HepG2 (cell line): ENCODE data around the gene NPBWR2. TPM values are rescaled to one million over a fixed set of nuclear protein-coding genes. Genes with fewer than 3 reads are reported as not detected.

ENCODE experiments used
- ATAC-seq: fragments of 200-7000 bp; cut with Tn5 transposase; 3 replicates; pipeline ENCODE4 v1.9.1; 2020; ENCODE audit warnings: mild to moderate bottlenecking, moderate library complexity
- BruUV-seq: library from RNA; stranded (reverse); fragments of 400-500 nt; replicated peaks from 2 replicates; lab custom pipeline; 2021; lab: Mats Ljungman, UMichigan
- CTCF ChIA-PET: fragments of 300-600 bp; formaldehyde crosslinking; extraction: SDS; loops from one replicate; lab custom pipeline; 2021; ENCODE audit warnings: low total read pairs, inconsistent platforms, low intra/inter-chr PET ratio; lab: Yijun Ruan, JAX
- POLR2A ChIA-PET: fragments of 350-600 bp; sonication (Branson Sonifier 250); formaldehyde crosslinking; loops from one replicate; lab custom pipeline; 2020; ENCODE audit warnings: antibody characterized with exemption, inconsistent platforms; lab: Yijun Ruan, JAX
- DNase-seq: peaks from one replicate; pipeline ENCODE4 v3.0.0-alpha.2; 2015; ENCODE audit warnings: low spot score
- FAIRE-seq: peaks from 3 replicates; lab custom pipeline; 2011; peaks lifted over from hg19 to GRCh38; lab: Jason Lieb, UNC
- H2AFZ ChIP-seq: one replicate; pipeline ENCODE4 v1.6.1; 2011; ENCODE audit warnings: low read length, inconsistent platforms
- H3K27ac ChIP-seq: fragments of 300-600 bp; 3 replicates; pipeline ENCODE4 v1.8.0; 2011; ENCODE audit warnings: mixed run types, mild to moderate bottlenecking, mixed read lengths, low read length, inconsistent platforms; ENCODE audit not compliant: insufficient read depth; ENCODE audit errors: extremely low read length
- H3K27me3 ChIP-seq, 2 experiments: fragments of 200-600 bp in 1 of 2; 2 replicates in 1 of 2; 3 replicates in 1 of 2; pipeline versions ENCODE4 v1.6.0 to v1.8.0; 2011; ENCODE audit warnings: low read length in 2 of 2, mild to moderate bottlenecking in 2 of 2, moderate library complexity in 2 of 2, inconsistent platforms in 1 of 2; ENCODE audit not compliant: insufficient read depth in 2 of 2, control insufficient read depth in 1 of 2
- H3K36me3 ChIP-seq, 2 experiments: fragments of 200-600 bp in 1 of 2; replicated peaks in 1 of 2; 2 replicates in 1 of 2; 3 replicates in 1 of 2; pipeline versions ENCODE4 v1.5.1 to v1.8.0; 2011; ENCODE audit warnings: low read length in 2 of 2, inconsistent platforms in 1 of 2; ENCODE audit not compliant: insufficient read depth in 2 of 2, control insufficient read depth in 1 of 2
- H3K4me1 ChIP-seq: 2 replicates; pipeline ENCODE4 v1.5.1; 2012; ENCODE audit warnings: low read length, inconsistent platforms; ENCODE audit not compliant: insufficient read depth
- H3K4me2 ChIP-seq: 2 replicates; pipeline ENCODE4 v1.6.0; 2011; ENCODE audit warnings: low read depth, low read length, inconsistent platforms
- H3K4me3 ChIP-seq, 3 experiments: fragments of 200-600 bp in 1 of 3; sonication (generic), shearing (Covaris generic) in 1 of 3; replicated peaks in 1 of 3; 2 replicates each; pipeline ENCODE4 v1.5.1; 2011 to 2016; ENCODE audit warnings: low read length in 3 of 3, inconsistent platforms in 2 of 3, low read depth in 2 of 3, mild to moderate bottlenecking in 2 of 3, control low read depth in 1 of 3, mixed read lengths in 1 of 3; ENCODE audit not compliant: insufficient read depth in 1 of 3
- H3K79me2 ChIP-seq: one replicate; pipeline ENCODE4 v1.6.1; 2011; ENCODE audit warnings: low read length, inconsistent platforms; ENCODE audit not compliant: insufficient read depth
- H3K9ac ChIP-seq: 2 replicates; pipeline ENCODE4 v1.6.0; 2011; ENCODE audit warnings: mild to moderate bottlenecking, low read depth, low read length, inconsistent platforms; ENCODE audit not compliant: insufficient read depth
- H3K9me3 ChIP-seq: 2 replicates; pipeline ENCODE4 v1.5.1; 2012; ENCODE audit warnings: mild to moderate bottlenecking, low read length
- H4K20me1 ChIP-seq: 2 replicates; pipeline ENCODE4 v1.6.0; 2011; ENCODE audit warnings: inconsistent platforms, mild to moderate bottlenecking, low read length, moderate library complexity; ENCODE audit not compliant: insufficient read depth
- AKNA ChIP-seq: sonication (generic); formaldehyde crosslinking; IDR thresholded peaks from 2 replicates; pipeline ENCODE4 v1.4.0; 2020; ENCODE audit warnings: missing genetic modification reagents, borderline replicate concordance
- ARID2 ChIP-seq: sonication (generic); formaldehyde crosslinking; IDR thresholded peaks from 2 replicates; pipeline ENCODE4 v1.8.1; 2022; ENCODE audit warnings: mild to moderate bottlenecking, missing genetic modification reagents, borderline replicate concordance
- GTF3A ChIP-seq: sonication (generic); formaldehyde crosslinking; conservative IDR thresholded peaks from 2 replicates; pipeline ENCODE4 v1.4.0; 2020; ENCODE audit warnings: mild to moderate bottlenecking, missing genetic modification reagents
- HMGXB4 ChIP-seq, 2 experiments: sonication (generic) in 1 of 2; formaldehyde crosslinking in 1 of 2; IDR thresholded peaks; 2 replicates each; pipeline versions ENCODE4 v1.4.0 to v1.6.1; 2018 to 2020; ENCODE audit warnings: missing genetic modification reagents in 2 of 2, borderline replicate concordance in 1 of 2, low read depth in 1 of 2, mild to moderate bottlenecking in 1 of 2, missing biosample characterization in 1 of 2
- KDM4B ChIP-seq: sonication (generic); formaldehyde crosslinking; IDR thresholded peaks from 2 replicates; pipeline ENCODE4 v1.4.0; 2020; ENCODE audit warnings: missing genetic modification reagents
- MIXL1 ChIP-seq: IDR thresholded peaks from 2 replicates; pipeline ENCODE4 v1.6.1; 2016
- PRPF4 ChIP-seq: fragments of 200-400 bp; formaldehyde crosslinking; IDR thresholded peaks from 2 replicates; pipeline ENCODE4 v1.6.1; 2016; ENCODE audit warnings: low read length, low read depth; ENCODE audit not compliant: poor library complexity, severe bottlenecking
- ZNF142 ChIP-seq: sonication (generic); formaldehyde crosslinking; IDR thresholded peaks from 2 replicates; pipeline ENCODE4 v1.4.0; 2020; ENCODE audit warnings: missing genetic modification reagents
- ZNF317 ChIP-seq: sonication (generic); formaldehyde crosslinking; IDR thresholded peaks from 2 replicates; pipeline ENCODE4 v1.5.0; 2020; ENCODE audit warnings: mild to moderate bottlenecking, missing genetic modification reagents
- ZNF530 ChIP-seq: sonication (generic); formaldehyde crosslinking; IDR thresholded peaks from 2 replicates; pipeline ENCODE4 v1.5.0; 2020; ENCODE audit warnings: low read depth, mild to moderate bottlenecking, missing genetic modification reagents
- ZNF558 ChIP-seq: sonication (generic); formaldehyde crosslinking; IDR thresholded peaks from 2 replicates; pipeline ENCODE4 v1.9.0; 2022; ENCODE audit warnings: mild to moderate bottlenecking, missing genetic modification reagents, borderline replicate concordance
- WGBS: methylation state at CpG from one replicate; pipeline ENCODE4 v1.1.6; 2017; ENCODE audit warnings: low lambda C conversion rate; 5-methylcytosine and 5-hydroxymethylcytosine counted together
- in situ Hi-C: cut with HindIII; loops from 2 replicates; pipeline ENCODE4 v1.10.0; 2017; ENCODE audit warnings: low pct_unique_long_range_greater_than_20kb; ENCODE audit not compliant: extremely low pct_ligation_motif_present
- intact Hi-C: fragments of 100-400 bp; cut with micrococcal nuclease; formaldehyde crosslinking; loops from one replicate; pipeline ENCODE4 v1.10.0; 2022; ENCODE audit not compliant: unreplicated experiment
- polyA plus RNA-seq, 8 experiments: library from polyadenylated mRNA; depleted of rRNA in 3 of 8; stranded (reverse) in 7 of 8; unstranded in 1 of 8; fragments of >200 nt; fragmentation: Illumina TruSeq in 4 of 8; extraction: Trizol in 4 of 8; gene quantifications; 2 replicates each; pipeline versions ENCODE4 v1.2.1 to v1.2.3, GENCODE V29; 2011 to 2016; ENCODE audit warnings: low read depth in 4 of 8, missing spikeins in 1 of 8, mixed read lengths in 1 of 8; ENCODE audit not compliant: insufficient read depth in 1 of 8
- total RNA-seq, 5 experiments: library from RNA; depleted of rRNA; stranded (reverse); fragments of >200 nt; fragmentation: Illumina TruSeq; extraction: Trizol; gene quantifications; 2 replicates each; pipeline ENCODE4 v1.2.3, GENCODE V29; 2016; ENCODE audit warnings: low read depth in 1 of 5

Gene NPBWR2
- total and polyA plus RNA-seq, 2 of the 13 experiments (the other 11 are each of a cell fraction or from before 2014, with no cell fraction given) = not detected

- Histone ChIP-seq H3K4me3 (no peak overlapping the region), H3K4me2 (no peak overlapping the region), H3K27ac (no peak overlapping the region), H2AFZ (no peak overlapping the region), H3K9me3 (no peaks in the 10 kb centered on the region), H3K36me3 (no peaks in the 10 kb centered on the region), H3K79me2 (no peaks in the 10 kb centered on the region), H3K9ac (no peak overlapping the region), H3K4me1 (peaks cover 2% of the 10 kb centered on the region), H3K27me3 (peaks cover 15 to 36% of the 10 kb centered on the region in 2 experiments; a peak in 4 of 5 replicates), H4K20me1 (no peaks in the 10 kb centered on the region)
- no peak for FAIRE-seq
- CTCF ChIA-PET = no interaction called here
- no peak for ATAC-seq
- no TSS peak for BruUV-seq
- intact Hi-C loops = no loop called here
- POLR2A ChIA-PET = no interaction called here
- 61% methylated on average over 32 of the region's 32 CpGs for WGBS
- no peak for DNase-seq
- no peak for TF ChIP-seq KDM4B (CRISPR knock-in tag)
- TF ChIP-seq ZNF558 (CRISPR knock-in tag) = no peak
- TF ChIP-seq ZNF317 (CRISPR knock-in tag) = no peak
- no peak for TF ChIP-seq MIXL1
- no peak for TF ChIP-seq GTF3A (CRISPR knock-in tag)
- no peak for TF ChIP-seq HMGXB4 (CRISPR knock-in tag; IDR thresholded peaks at IDR 0.05; ENCODE audit: borderline replicate concordance in 1 of 2, low read depth in 1 of 2)
- no peak for TF ChIP-seq ARID2 (CRISPR knock-in tag)
- TF ChIP-seq PRPF4 = no peak
- no peak for TF ChIP-seq AKNA (CRISPR knock-in tag)
- TF ChIP-seq ZNF530 (CRISPR knock-in tag) = no peak
- TF ChIP-seq ZNF142 (CRISPR knock-in tag) = no peak
- in situ Hi-C loops = no loop called here
These were observed 28.8 kb upstream of the NPBWR2 start for GRCh38 chr20:64136004-64136710.
